Mesendoderm (in vitro differentiated cells): ENCODE results near the gene VAV3.

ENCODE experiments used
- DNase-seq: peaks from one replicate; pipeline ENCODE4 v3.0.0; 2013
- H2AK5ac ChIP-seq: 2 replicates; pipeline ENCODE4 v1.6.1; 2013; ENCODE audit warnings: low read length, inconsistent platforms
- H2BK120ac ChIP-seq: 2 replicates; pipeline ENCODE4 v1.6.1; 2013; ENCODE audit warnings: low read depth, mild to moderate bottlenecking, low read length, moderate library complexity, mixed read lengths
- H2BK15ac ChIP-seq: replicated peaks from 2 replicates; pipeline ENCODE4 v1.6.1; 2013; ENCODE audit warnings: low read depth, mild to moderate bottlenecking, moderate library complexity
- H2BK5ac ChIP-seq: 2 replicates; pipeline ENCODE4 v1.6.1; 2013; ENCODE audit warnings: low read length, inconsistent platforms
- H3K18ac ChIP-seq: 2 replicates; pipeline ENCODE4 v1.6.1; 2013; ENCODE audit warnings: mild to moderate bottlenecking, low read length, mixed read lengths
- H3K23ac ChIP-seq: one replicate; pipeline ENCODE4 v1.6.1; 2013; ENCODE audit warnings: low read length
- H3K27ac ChIP-seq: 2 replicates; pipeline ENCODE4 v1.5.1; 2013; ENCODE audit warnings: low read depth, mild to moderate bottlenecking, inconsistent platforms, low read length, moderate library complexity
- H3K27me3 ChIP-seq: 2 replicates; pipeline ENCODE4 v1.6.1; 2013; ENCODE audit warnings: low read length, control low read depth, mild to moderate bottlenecking, inconsistent platforms; ENCODE audit not compliant: insufficient read depth, poor library complexity
- H3K36me3 ChIP-seq: 2 replicates; pipeline ENCODE4 v1.6.1; 2013; ENCODE audit warnings: low read length, inconsistent platforms; ENCODE audit not compliant: control insufficient read depth, insufficient read depth
- H3K4ac ChIP-seq: one replicate; pipeline ENCODE4 v1.6.1; 2013; ENCODE audit warnings: low read depth, mild to moderate bottlenecking, low read length, moderate library complexity
- H3K4me1 ChIP-seq: 2 replicates; pipeline ENCODE4 v1.6.1; 2013; ENCODE audit warnings: low read depth, low read length, inconsistent platforms; ENCODE audit not compliant: control insufficient read depth
- H3K4me2 ChIP-seq: 2 replicates; pipeline ENCODE4 v1.6.1; 2013; ENCODE audit warnings: low read length
- H3K4me3 ChIP-seq: 2 replicates; pipeline ENCODE4 v1.5.1; 2013; ENCODE audit warnings: mild to moderate bottlenecking, low read length
- H3K56ac ChIP-seq: one replicate; pipeline ENCODE4 v1.6.1; 2013; ENCODE audit warnings: low read length
- H3K79me1 ChIP-seq: 2 replicates; pipeline ENCODE4 v1.6.1; 2013; ENCODE audit warnings: low read length, inconsistent platforms
- H3K79me2 ChIP-seq: 2 replicates; pipeline ENCODE4 v1.6.1; 2013; ENCODE audit warnings: mild to moderate bottlenecking, low read length; ENCODE audit not compliant: control insufficient read depth, insufficient read depth
- H3K9ac ChIP-seq: 2 replicates; pipeline ENCODE4 v1.6.1; 2013; ENCODE audit warnings: low read length, inconsistent platforms
- H4K5ac ChIP-seq: one replicate; pipeline ENCODE4 v1.6.1; 2013; ENCODE audit warnings: low read length
- H4K8ac ChIP-seq: one replicate; pipeline ENCODE4 v1.6.1; 2013; ENCODE audit warnings: low read depth, mild to moderate bottlenecking, control low read depth, low read length, moderate library complexity
- WGBS: extraction: QIAGEN DNeasy Blood & Tissue Kit; methylation state at CpG from one replicate; pipeline ENCODE4 v1.1.7; 2013; ENCODE audit warnings: low lambda C conversion rate, missing lambda C conversion rate; ENCODE audit not compliant: insufficient coverage; ENCODE audit errors: extremely low coverage; 5-methylcytosine and 5-hydroxymethylcytosine counted together

Gene VAV3

DNA sequence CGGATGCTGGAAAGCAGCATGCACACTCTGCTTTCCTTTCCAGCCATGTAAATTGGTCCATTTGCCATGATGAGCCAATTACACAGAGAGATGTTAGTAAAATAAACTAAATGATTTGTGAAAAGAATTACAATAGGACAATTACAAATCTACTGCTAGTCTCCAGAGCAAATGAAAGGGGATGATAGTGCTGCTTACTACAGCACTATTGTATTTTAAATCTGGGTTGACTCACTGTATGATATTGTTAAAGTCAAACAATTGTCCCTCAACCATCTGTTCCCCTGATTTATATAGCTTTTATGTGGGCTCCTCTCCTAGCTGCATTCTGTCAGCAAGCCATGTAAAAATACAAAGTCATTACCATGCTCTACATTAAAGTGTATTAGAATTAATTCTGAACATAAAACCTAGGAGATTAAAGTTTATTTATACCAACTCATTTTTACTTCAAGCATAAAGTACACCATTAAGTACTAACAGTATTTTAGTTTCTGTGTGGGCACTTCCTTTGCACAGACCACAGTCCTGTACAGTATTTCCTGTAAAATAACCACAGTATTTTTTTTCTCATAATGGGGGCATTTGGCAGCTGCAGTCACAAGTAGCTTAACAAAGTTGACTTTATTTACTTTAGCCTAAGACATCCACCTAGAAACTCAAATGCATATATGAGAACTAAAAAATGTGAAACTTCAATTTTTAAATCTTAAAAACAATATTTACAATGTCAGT, 135.8 kb downstream of the VAV3 start:
- Histone ChIP-seq H3K27ac (no peak overlapping the region), H3K4ac (no peak overlapping the region), H2AK5ac (no peak overlapping the region), H3K4me3 (no peak overlapping the region), H3K79me2 (no peaks in the 10 kb centered on the region), H4K8ac (no peak overlapping the region), H3K23ac (no peak overlapping the region), H3K36me3 (no peaks in the 10 kb centered on the region), H3K18ac (no peak overlapping the region), H3K56ac (no peak overlapping the region), H3K9ac (no peak overlapping the region), H2BK15ac (no peak overlapping the region), H4K5ac (no peak overlapping the region), H3K4me1 (no peaks in the 10 kb centered on the region), H2BK5ac (no peak overlapping the region), H2BK120ac (no peak overlapping the region), H3K79me1 (no peaks in the 10 kb centered on the region), H3K4me2 (no peak overlapping the region), H3K27me3 (no peaks in the 10 kb centered on the region)
- no CpG with 5 or more reads among the region's 1 CpG for WGBS
- no peak for DNase-seq

DNA sequence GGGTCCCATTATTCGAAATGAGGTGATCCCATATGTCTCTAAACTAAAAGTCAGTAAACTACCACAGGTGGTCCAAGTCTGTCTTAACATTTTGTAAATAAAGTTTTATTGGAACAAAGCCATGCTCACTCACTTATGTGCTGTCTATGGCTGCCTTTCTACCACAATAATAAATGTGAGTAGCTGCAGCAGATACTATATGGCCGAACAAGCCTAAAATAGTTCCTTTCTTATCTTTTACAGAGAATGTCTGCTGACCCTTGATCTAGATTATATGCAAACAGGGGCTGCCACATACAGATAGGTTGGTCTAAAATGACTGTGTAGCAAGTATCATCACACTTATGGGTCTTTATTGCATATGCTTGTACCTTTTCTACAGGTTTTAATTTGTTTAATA, 140.0 kb downstream of the VAV3 start:
- no peak overlapping the region for H4K8ac ChIP-seq
- no peak overlapping the region for H3K23ac ChIP-seq
- H3K4me3 ChIP-seq = no peak overlapping the region
- no peak overlapping the region for H2BK5ac ChIP-seq
- no peak overlapping the region for H2BK120ac ChIP-seq
- no peak overlapping the region for H3K9ac ChIP-seq
- no peak overlapping the region for H3K18ac ChIP-seq
- H4K5ac ChIP-seq = no peak overlapping the region
- H3K79me2 ChIP-seq = no peaks in the 10 kb centered on the region
- no peaks in the 10 kb centered on the region for H3K36me3 ChIP-seq
- WGBS = no CpG with 5 or more reads among the region's 2 CpGs
- no peak overlapping the region for H3K27ac ChIP-seq
- no peak overlapping the region for H3K4me2 ChIP-seq
- H3K4ac ChIP-seq = no peak overlapping the region
- DNase-seq = no peak
- no peak overlapping the region for H3K56ac ChIP-seq
- no peaks in the 10 kb centered on the region for H3K79me1 ChIP-seq
- no peaks in the 10 kb centered on the region for H3K27me3 ChIP-seq
- H2BK15ac ChIP-seq = no peak overlapping the region
- H2AK5ac ChIP-seq = no peak overlapping the region
- H3K4me1 ChIP-seq = no peaks in the 10 kb centered on the region

DNA sequence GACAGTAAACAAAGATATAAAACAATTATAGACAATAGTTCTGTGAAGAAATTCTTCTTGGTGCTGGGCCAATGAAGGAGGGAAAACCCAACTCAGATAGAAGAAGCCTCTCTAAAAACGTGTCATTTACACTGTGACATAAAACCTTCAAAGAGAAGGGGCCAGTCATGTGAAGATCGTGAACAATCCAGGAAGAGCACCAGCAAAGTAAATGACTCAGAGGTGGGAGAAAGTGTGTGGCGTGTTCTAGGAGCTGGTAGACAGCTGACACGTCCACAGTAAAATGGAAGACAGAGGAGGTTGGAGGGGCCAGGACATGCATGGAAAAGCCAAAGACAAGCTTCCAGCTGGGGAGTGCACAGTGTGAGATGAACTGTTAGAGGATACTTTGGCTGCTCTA, 143.6 kb downstream of the VAV3 start:
- no peaks in the 10 kb centered on the region for H3K27me3 ChIP-seq
- no peaks in the 10 kb centered on the region for H3K79me2 ChIP-seq
- no peak for DNase-seq
- H3K56ac ChIP-seq = no peak overlapping the region
- no peaks in the 10 kb centered on the region for H3K79me1 ChIP-seq
- no peak overlapping the region for H3K9ac ChIP-seq
- no peak overlapping the region for H3K23ac ChIP-seq
- no CpG with 5 or more reads among the region's 4 CpGs for WGBS
- H2BK15ac ChIP-seq = no peak overlapping the region
- no peak overlapping the region for H3K27ac ChIP-seq
- H3K4me3 ChIP-seq = no peak overlapping the region
- H3K36me3 ChIP-seq = no peaks in the 10 kb centered on the region
- no peak overlapping the region for H2BK5ac ChIP-seq
- H2BK120ac ChIP-seq = no peak overlapping the region
- H2AK5ac ChIP-seq = no peak overlapping the region
- H3K18ac ChIP-seq = no peak overlapping the region
- no peak overlapping the region for H4K8ac ChIP-seq
- H3K4me1 ChIP-seq = no peaks in the 10 kb centered on the region
- H4K5ac ChIP-seq = no peak overlapping the region
- H3K4me2 ChIP-seq = no peak overlapping the region
- no peak overlapping the region for H3K4ac ChIP-seq

DNA sequence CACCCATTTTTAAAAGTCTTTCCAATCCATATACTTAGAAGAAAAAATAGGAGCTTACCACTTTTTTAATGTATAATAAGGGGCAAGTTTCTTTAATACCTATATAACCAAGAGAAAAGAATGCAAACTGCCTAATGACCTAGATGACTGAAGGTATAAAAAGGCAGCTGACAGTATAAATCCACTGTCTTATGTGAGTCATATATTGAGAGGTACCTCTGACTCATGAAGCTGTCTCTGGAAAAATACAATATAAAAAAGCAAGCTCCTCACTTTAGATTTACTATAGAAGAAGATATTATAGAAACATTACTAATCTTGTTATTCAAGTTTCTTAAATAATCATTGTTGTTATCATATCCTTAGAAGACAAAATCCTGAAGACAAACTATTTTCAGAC, 144.2 kb downstream of the VAV3 start:
- H3K9ac ChIP-seq = no peak overlapping the region
- H3K27me3 ChIP-seq = no peaks in the 10 kb centered on the region
- H3K79me2 ChIP-seq = no peaks in the 10 kb centered on the region
- H4K5ac ChIP-seq = no peak overlapping the region
- H3K18ac ChIP-seq = no peak overlapping the region
- DNase-seq = no peak
- H2BK15ac ChIP-seq = no peak overlapping the region
- no peak overlapping the region for H3K56ac ChIP-seq
- H3K4ac ChIP-seq = no peak overlapping the region
- no peak overlapping the region for H3K4me3 ChIP-seq
- no peaks in the 10 kb centered on the region for H3K36me3 ChIP-seq
- H2BK5ac ChIP-seq = no peak overlapping the region
- no peaks in the 10 kb centered on the region for H3K79me1 ChIP-seq
- H3K27ac ChIP-seq = no peak overlapping the region
- H4K8ac ChIP-seq = no peak overlapping the region
- no peak overlapping the region for H2AK5ac ChIP-seq
- no peak overlapping the region for H2BK120ac ChIP-seq
- H3K4me2 ChIP-seq = no peak overlapping the region
- no peak overlapping the region for H3K23ac ChIP-seq
- H3K4me1 ChIP-seq = no peaks in the 10 kb centered on the region

DNA sequence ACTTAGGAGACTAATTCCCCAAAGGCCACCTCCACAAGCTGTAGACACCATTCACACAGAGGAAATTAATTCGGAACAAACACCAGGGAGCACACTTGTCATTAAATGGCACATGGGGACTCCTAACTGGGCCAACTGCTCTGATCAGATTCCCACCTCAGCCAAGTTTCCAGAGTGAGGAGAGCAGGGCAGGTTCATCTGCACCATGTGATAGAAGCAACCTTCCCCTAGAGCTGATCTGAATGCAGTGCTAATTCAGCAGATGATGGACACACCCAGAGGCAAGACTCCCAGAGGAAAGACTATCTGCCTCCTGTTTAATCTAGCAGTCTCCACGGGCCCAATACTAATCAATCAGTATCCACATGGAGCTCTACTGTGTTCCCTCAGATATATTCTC, 147.0 kb downstream of the VAV3 start:
- DNase-seq = no peak
- no peak overlapping the region for H3K4me2 ChIP-seq
- no peak overlapping the region for H4K8ac ChIP-seq
- no CpG with 5 or more reads among the region's 2 CpGs for WGBS
- H2AK5ac ChIP-seq = no peak overlapping the region
- H3K79me2 ChIP-seq = no peaks in the 10 kb centered on the region
- no peak overlapping the region for H2BK120ac ChIP-seq
- no peaks in the 10 kb centered on the region for H3K79me1 ChIP-seq
- H3K56ac ChIP-seq = no peak overlapping the region
- H2BK15ac ChIP-seq = no peak overlapping the region
- H3K27ac ChIP-seq = no peak overlapping the region
- H3K4ac ChIP-seq = no peak overlapping the region
- no peak overlapping the region for H3K18ac ChIP-seq
- no peak overlapping the region for H3K4me3 ChIP-seq
- H3K9ac ChIP-seq = no peak overlapping the region
- H3K23ac ChIP-seq = no peak overlapping the region
- H2BK5ac ChIP-seq = no peak overlapping the region
- no peaks in the 10 kb centered on the region for H3K27me3 ChIP-seq
- H4K5ac ChIP-seq = no peak overlapping the region
- H3K36me3 ChIP-seq = no peaks in the 10 kb centered on the region
- no peaks in the 10 kb centered on the region for H3K4me1 ChIP-seq

DNA sequence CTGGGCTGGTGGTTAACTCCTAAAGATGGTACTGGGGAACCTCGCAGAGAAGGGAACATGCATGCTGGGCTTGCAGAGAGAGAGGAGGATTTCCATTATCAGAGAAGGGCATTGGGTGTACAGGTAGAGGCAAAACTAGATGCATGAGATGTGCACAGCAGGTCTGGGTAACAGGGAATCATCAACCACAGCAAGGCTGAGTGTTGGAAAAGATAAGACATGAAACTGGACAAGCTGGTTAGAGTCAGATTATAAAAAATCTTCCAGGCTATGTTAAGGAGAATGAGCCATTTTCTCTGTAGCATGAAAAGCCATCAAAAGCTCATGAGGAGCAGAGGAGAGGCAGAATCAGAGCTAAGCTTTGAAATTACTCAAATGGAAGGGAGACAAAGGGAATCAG, 147.8 kb downstream of the VAV3 start:
- H3K79me2 ChIP-seq = no peaks in the 10 kb centered on the region
- no peak overlapping the region for H4K5ac ChIP-seq
- H2BK5ac ChIP-seq = no peak overlapping the region
- H3K9ac ChIP-seq = no peak overlapping the region
- H3K4me3 ChIP-seq = no peak overlapping the region
- H3K18ac ChIP-seq = no peak overlapping the region
- H3K4ac ChIP-seq = no peak overlapping the region
- H3K27ac ChIP-seq = no peak overlapping the region
- no peaks in the 10 kb centered on the region for H3K79me1 ChIP-seq
- no peak overlapping the region for H3K23ac ChIP-seq
- no peak overlapping the region for H3K56ac ChIP-seq
- H3K4me2 ChIP-seq = no peak overlapping the region
- no CpG with 5 or more reads among the region's 1 CpG for WGBS
- DNase-seq = no peak
- no peaks in the 10 kb centered on the region for H3K4me1 ChIP-seq
- H4K8ac ChIP-seq = no peak overlapping the region
- H2BK15ac ChIP-seq = no peak overlapping the region
- no peak overlapping the region for H2AK5ac ChIP-seq
- no peak overlapping the region for H2BK120ac ChIP-seq
- H3K27me3 ChIP-seq = no peaks in the 10 kb centered on the region
- no peaks in the 10 kb centered on the region for H3K36me3 ChIP-seq
